ENCODE results near the gene CFAP74.
A peak's percentile ranks its signal among the peaks of the same experiment; 100 is the strongest.
"Not testable (repeated sequence)": the region's sequence is repeated elsewhere in the genome, so short reads cannot be mapped to it uniquely, and the experiment has no call there.

Gene CFAP74

GRCh38 chr1:1899266-1899966, 104.2 kb downstream of the CFAP74 start:
- DNase-seq (ENCODE audit: low read depth in 2 of 2, low spot score in 1 of 2), result no peak

GRCh38 chr1:1898246-1898933, 105.2 kb downstream of the CFAP74 start:
- DNase-seq (ENCODE audit: low read depth in 2 of 2, low spot score in 1 of 2), result no peak

- DNase-seq (ENCODE audit: low read depth in 2 of 2, low spot score in 1 of 2), result no peak
Measured at GRCh38 chr1:1895456-1896336, 107.9 kb downstream of the CFAP74 start.

- DNase-seq (ENCODE audit: low read depth in 2 of 2, low spot score in 1 of 2), result no peak
Measured at GRCh38 chr1:1895060-1895418, 108.5 kb downstream of the CFAP74 start.

- DNase-seq (ENCODE audit: low read depth in 2 of 2, low spot score in 1 of 2), result no peak
Measured at GRCh38 chr1:1894354-1895059, 109.1 kb downstream of the CFAP74 start.

GRCh38 chr1:1893997-1894353, 109.6 kb downstream of the CFAP74 start:
- no peak for DNase-seq (ENCODE audit: low read depth in 2 of 2, low spot score in 1 of 2)

- DNase-seq (ENCODE audit: low read depth in 2 of 2, low spot score in 1 of 2), result no peak
Measured at GRCh38 chr1:1893291-1893985, 110.1 kb downstream of the CFAP74 start.

- no peak for DNase-seq (ENCODE audit: low read depth in 2 of 2, low spot score in 1 of 2)
Measured at GRCh38 chr1:1892763-1893120, 110.8 kb downstream of the CFAP74 start.

GRCh38 chr1:1892079-1892762, 111.4 kb downstream of the CFAP74 start:
- no peak for DNase-seq (ENCODE audit: low read depth in 2 of 2, low spot score in 1 of 2)

GRCh38 chr1:1891349-1892078, 112.1 kb downstream of the CFAP74 start:
- DNase-seq (ENCODE audit: low read depth in 2 of 2, low spot score in 1 of 2), result peak; percentile 47 to 69

GRCh38 chr1:1890506-1891348, 112.9 kb downstream of the CFAP74 start, which contains the start of gene GNB1:
Gene GNB1, minus strand, starts transcription at chr1:1891087. Its CDS starts 65,634 bp downstream, at chr1:1825453.
- DNase-seq (ENCODE audit: low read depth in 2 of 2, low spot score in 1 of 2), result peak; percentile 52 to 79

GRCh38 chr1:1889847-1890505, 113.6 kb downstream of the CFAP74 start:
- DNase-seq (ENCODE audit: low read depth in 2 of 2, low spot score in 1 of 2), result peak in 1 of 2 donors; percentile 15

GRCh38 chr1:1889090-1889750, 114.4 kb downstream of the CFAP74 start:
- no peak for DNase-seq (ENCODE audit: low read depth in 2 of 2, low spot score in 1 of 2)

- DNase-seq (ENCODE audit: low read depth in 2 of 2, low spot score in 1 of 2), result not testable (repeated sequence)
Measured at GRCh38 chr1:1883890-1884289, 119.7 kb downstream of the CFAP74 start.

GRCh38 chr1:1883092-1883873, 120.3 kb downstream of the CFAP74 start:
- no peak for DNase-seq (ENCODE audit: low read depth in 2 of 2, low spot score in 1 of 2)

- no peak for DNase-seq (ENCODE audit: low read depth in 2 of 2, low spot score in 1 of 2)
Measured at GRCh38 chr1:1881727-1882126, 121.9 kb downstream of the CFAP74 start.
